ENCODE measurements around the gene BRICD5. TPM values are rescaled to one million over a fixed set of nuclear protein-coding genes. Genes with fewer than 3 reads are reported as not detected.

The BRICD5 gene
- total and polyA plus RNA-seq, 8 donors, result 2.6 to 78.8 (median 9.7) TPM

DNA sequence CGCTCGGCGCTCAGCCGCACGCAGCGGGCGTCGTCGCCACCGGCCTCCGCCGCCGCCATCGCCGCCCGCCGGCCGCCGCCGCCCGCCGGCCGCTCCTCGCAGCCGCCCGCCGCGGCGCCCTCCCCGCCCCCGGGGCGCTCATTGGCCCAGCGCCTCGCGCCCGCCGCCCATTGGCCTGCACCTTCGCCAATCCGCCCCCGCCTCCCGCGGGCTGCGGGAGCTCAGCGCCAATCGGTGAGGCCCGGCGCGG is 4.0 kb upstream of the BRICD5 start, which contains the start of gene PGP:
TSS of gene PGP (minus strand) at position 122 of the 250 bp plus-strand sequence. CDS start at position 59, 63 bp downstream.
- Histone ChIP-seq H3K4me1 (peaks cover 26 to 40% (median 33%) of the 10 kb centered on the region in 4 donors), H3K4me3 (peak within 1 kb of the TSS; percentile 77 to 99 (median 84)), H3K36me3 (peaks cover 1 to 21% (median 9%) of the 10 kb centered on the region in 4 donors), H3K27ac (peak within 1 kb of the TSS; percentile 87 to 98 (median 93)), H3K9me3 (no peaks in the 10 kb centered on the region), H3K27me3 (no peaks in the 10 kb centered on the region)
- intact Hi-C loops (cut with DNase I; ENCODE audit: low total_unique reads), result no loop called here
- WGBS, 5 donors, result 0 to 1% (median 0%) methylated on average over 4 to 48 of the region's 48 CpGs
- TF ChIP-seq POLR2AphosphoS5 (IDR thresholded peaks at IDR 0.05) (no peak), POLR2A (IDR thresholded peaks at IDR 0.05) (no peak), EP300 (IDR thresholded peaks at IDR 0.05) (no peak)
- TF ChIP-seq, protein P1, sequence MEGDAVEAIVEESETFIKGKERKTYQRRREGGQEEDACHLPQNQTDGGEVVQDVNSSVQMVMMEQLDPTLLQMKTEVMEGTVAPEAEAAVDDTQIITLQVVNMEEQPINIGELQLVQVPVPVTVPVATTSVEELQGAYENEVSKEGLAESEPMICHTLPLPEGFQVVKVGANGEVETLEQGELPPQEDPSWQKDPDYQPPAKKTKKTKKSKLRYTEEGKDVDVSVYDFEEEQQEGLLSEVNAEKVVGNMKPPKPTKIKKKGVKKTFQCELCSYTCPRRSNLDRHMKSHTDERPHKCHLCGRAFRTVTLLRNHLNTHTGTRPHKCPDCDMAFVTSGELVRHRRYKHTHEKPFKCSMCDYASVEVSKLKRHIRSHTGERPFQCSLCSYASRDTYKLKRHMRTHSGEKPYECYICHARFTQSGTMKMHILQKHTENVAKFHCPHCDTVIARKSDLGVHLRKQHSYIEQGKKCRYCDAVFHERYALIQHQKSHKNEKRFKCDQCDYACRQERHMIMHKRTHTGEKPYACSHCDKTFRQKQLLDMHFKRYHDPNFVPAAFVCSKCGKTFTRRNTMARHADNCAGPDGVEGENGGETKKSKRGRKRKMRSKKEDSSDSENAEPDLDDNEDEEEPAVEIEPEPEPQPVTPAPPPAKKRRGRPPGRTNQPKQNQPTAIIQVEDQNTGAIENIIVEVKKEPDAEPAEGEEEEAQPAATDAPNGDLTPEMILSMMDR (IDR thresholded peaks at IDR 0.05), result no peak
- no peak for DNase-seq

DNA sequence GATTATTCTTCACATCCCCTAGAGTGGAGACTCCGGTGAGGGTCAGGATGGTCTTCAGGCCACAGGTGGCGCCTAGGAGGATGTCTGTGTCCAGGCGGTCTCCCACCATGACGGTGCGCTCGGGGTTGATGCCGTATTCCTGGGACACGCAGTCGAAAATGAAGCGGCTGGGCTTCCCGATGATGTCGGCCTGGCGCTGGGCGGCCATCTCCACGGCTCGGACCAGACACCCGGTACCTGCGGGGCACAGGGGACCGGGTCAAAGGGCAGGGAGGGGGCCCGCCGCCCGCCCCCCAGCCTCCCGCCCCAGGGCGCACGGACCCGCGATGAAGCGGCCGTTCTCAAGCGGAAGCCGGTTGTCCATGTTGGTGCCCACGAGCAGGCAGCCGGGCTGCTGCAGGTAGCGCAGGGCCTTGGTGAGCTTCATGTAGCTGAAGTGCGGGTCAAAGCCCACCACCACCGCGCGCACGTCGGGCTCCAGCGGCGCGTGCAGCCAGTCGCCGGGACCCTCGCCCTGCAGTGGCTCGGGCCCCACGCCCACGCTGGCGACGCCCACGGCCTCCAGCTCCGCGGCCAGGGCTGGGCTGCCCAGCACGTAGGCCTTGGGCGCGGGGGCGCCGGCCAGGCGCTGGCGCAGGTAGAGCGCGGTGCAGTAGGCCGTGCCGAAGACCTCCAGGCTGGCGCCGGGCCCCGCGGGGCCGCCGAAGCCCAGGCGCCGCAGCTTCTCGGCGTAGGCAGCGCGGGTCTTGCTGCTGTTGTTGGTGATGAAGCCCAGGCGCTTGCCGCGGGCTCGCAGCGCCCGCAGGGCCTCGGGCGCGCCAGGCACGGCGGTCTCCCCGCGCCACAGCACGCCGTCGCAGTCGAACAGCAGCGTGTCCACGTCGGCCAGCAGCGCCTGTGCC is 3.4 kb upstream of the BRICD5 start:
- TF ChIP-seq EP300 (IDR thresholded peaks at IDR 0.05) (no peak), POLR2A (IDR thresholded peaks at IDR 0.05) (no peak), POLR2AphosphoS5 (IDR thresholded peaks at IDR 0.05) (no peak)
- TF ChIP-seq, protein P1 (IDR thresholded peaks at IDR 0.05), result no peak
- 0 to 3% (median 1%) methylated on average over 32 to 98 of the region's 98 CpGs for WGBS, 5 donors
- Histone ChIP-seq H3K4me1 (peaks cover 26 to 40% (median 33%) of the 10 kb centered on the region in 4 donors), H3K27me3 (no peaks in the 10 kb centered on the region), H3K36me3 (peaks cover 7 to 27% (median 14%) of the 10 kb centered on the region in 4 donors), H3K9me3 (no peaks in the 10 kb centered on the region), H3K4me3 (peak overlapping the region; percentile 77 to 99 (median 84)), H3K27ac (peak overlapping the region; percentile 80 to 93 (median 88))
- DNase-seq, result no peak
- intact Hi-C loops (cut with DNase I; ENCODE audit: low total_unique reads), result no loop called here

DNA sequence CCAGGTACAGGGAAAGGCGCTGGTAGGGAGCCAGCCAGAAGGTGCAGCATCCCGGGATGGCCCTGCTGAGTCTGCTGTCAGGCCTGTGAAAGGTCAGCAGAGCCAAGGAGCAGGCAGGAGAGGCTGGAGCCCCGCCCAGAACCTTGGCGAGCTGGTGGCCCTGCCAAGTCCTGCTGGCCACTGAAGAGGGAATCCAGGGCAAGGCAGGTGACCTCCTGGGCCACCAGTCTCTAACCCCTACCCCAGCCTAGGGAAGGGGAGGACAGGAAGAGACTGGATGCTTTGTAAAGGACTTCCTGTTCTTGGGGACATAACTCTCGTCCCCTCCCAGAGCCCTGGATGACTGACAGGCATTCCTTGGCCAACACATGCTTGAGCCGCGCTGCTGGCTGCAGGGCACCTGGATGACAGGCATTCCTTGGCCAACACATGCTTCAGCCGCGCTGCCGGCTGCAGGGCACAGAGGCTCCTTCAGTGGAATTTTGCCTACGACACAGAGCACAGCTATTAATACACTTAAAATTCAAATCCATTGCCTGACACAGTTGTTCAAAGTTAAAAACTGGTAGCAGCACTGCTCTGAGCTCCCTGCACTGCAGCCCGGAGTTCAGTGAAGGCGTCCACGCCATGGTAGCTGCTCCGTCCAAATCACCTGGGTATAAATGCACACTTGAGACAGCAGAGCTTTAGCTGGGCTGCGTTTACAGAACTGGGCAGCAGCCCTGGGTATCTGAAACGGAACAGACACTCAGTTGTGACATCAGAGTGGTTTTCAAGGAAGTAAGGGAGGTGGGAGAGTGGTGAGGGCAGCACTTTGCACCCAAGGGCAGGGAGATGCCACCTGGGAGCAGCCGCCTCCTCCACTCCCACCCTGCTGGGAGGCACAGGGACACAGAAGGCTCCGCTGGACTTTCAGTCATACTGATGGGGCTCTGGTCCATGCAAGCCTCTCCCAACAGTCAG is 2.0 kb upstream of the BRICD5 start:
- DNase-seq, result peak in 1 of 2 donors; percentile 60
- WGBS, 5 donors, result 34 to 57% (median 46%) methylated on average over 10 to 19 of the region's 19 CpGs
- Histone ChIP-seq H3K9me3 (no peaks in the 10 kb centered on the region), H3K36me3 (peaks cover 21 to 41% (median 29%) of the 10 kb centered on the region in 4 donors), H3K27ac (peak overlapping the region in 3 of 5 donors; percentile 13 to 93 (median 46)), H3K27me3 (no peaks in the 10 kb centered on the region), H3K4me1 (peaks cover 26 to 41% (median 34%) of the 10 kb centered on the region in 4 donors), H3K4me3 (peak overlapping the region in 3 of 4 donors; percentile 77 to 99 (median 88))
- TF ChIP-seq, protein P1 (IDR thresholded peaks at IDR 0.05), result no peak
- TF ChIP-seq POLR2A (IDR thresholded peaks at IDR 0.05) (no peak), POLR2AphosphoS5 (IDR thresholded peaks at IDR 0.05) (peak in 1 of 3 donors; percentile 3), EP300 (IDR thresholded peaks at IDR 0.05) (no peak)
- intact Hi-C loops (cut with DNase I; ENCODE audit: low total_unique reads), result no loop called here

DNA sequence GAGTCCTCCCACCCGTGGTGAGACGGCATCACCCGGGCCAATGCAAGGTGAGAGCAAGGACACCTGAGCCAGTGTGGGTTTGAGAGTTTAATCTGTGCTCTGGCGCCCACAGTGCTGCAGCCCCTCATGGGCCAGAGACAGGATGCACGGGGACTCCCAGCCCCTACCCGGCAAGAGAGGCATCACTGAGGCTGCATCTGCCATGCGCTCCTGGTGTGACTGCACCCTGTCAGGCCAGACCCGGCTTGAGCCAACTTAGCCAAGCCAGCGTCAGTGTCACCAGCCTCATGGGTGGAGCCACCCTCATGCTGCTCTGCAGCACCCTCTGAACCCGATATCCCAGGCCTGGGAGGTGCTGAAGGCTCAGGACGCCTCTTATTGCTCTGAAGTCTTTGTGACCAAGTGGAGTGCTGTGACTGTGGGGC is 1.3 kb upstream of the BRICD5 start:
- peaks cover 26 to 47% (median 35%) of the 10 kb centered on the region in 4 donors for H3K4me1 ChIP-seq
- no peaks in the 10 kb centered on the region for H3K27me3 ChIP-seq
- intact Hi-C loops (cut with DNase I; ENCODE audit: low total_unique reads), result no loop called here
- H3K9me3 ChIP-seq, result no peaks in the 10 kb centered on the region
- 65 to 80% (median 70%) methylated on average over 8 to 11 of the region's 11 CpGs for WGBS, 5 donors
- H3K36me3 ChIP-seq, result peaks cover 28 to 48% (median 36%) of the 10 kb centered on the region in 4 donors
- peak overlapping the region in 2 of 5 donors; percentile 46 to 93 for H3K27ac ChIP-seq
- TF ChIP-seq, protein P1 (IDR thresholded peaks at IDR 0.05), result no peak
- TF ChIP-seq EP300 (IDR thresholded peaks at IDR 0.05), result no peak
- TF ChIP-seq POLR2A (IDR thresholded peaks at IDR 0.05), result no peak
- no peak for TF ChIP-seq POLR2AphosphoS5 (IDR thresholded peaks at IDR 0.05)
- H3K4me3 ChIP-seq, result no peak overlapping the region
- no peak for DNase-seq
